ENCODE results near the gene SIRPA.
"Not testable (repeated sequence)": the region's sequence is repeated elsewhere in the genome, so short reads cannot be mapped to it uniquely, and the experiment has no call there.

SIRPA gene

DNA sequence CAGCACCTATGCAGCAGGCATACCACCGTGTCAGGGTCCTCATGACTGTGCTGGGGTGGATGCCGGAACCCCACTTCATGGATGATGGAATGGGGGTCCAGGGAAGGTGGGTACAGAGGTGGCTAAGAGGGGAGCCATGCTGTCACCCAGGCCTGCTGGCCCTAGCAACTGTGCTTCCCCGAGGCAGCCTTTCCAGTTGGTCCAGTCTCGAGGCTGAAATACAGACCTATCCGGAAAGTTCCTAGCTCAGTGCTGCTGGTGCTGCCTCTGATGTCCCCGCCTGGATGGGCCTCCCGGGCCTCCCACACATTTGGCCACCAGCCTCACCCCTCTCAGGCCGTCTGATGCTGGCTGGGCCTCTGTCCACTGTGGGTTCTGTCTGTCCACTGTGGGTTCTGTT is 17.4 kb downstream of the SIRPA start:
- TF ChIP-seq, protein P1, sequence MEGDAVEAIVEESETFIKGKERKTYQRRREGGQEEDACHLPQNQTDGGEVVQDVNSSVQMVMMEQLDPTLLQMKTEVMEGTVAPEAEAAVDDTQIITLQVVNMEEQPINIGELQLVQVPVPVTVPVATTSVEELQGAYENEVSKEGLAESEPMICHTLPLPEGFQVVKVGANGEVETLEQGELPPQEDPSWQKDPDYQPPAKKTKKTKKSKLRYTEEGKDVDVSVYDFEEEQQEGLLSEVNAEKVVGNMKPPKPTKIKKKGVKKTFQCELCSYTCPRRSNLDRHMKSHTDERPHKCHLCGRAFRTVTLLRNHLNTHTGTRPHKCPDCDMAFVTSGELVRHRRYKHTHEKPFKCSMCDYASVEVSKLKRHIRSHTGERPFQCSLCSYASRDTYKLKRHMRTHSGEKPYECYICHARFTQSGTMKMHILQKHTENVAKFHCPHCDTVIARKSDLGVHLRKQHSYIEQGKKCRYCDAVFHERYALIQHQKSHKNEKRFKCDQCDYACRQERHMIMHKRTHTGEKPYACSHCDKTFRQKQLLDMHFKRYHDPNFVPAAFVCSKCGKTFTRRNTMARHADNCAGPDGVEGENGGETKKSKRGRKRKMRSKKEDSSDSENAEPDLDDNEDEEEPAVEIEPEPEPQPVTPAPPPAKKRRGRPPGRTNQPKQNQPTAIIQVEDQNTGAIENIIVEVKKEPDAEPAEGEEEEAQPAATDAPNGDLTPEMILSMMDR (IDR thresholded peaks at IDR 0.05; ENCODE audit: extremely low read depth, insufficient read depth, missing control alignments) = no peak
- in situ Hi-C loops (cut with MboI; ENCODE audit: low pct_unique_long_range_greater_than_20kb, low sequenced_read_pairs, unreplicated experiment) = no loop called here
- no peak for DNase-seq (ENCODE audit: low spot score)

DNA sequence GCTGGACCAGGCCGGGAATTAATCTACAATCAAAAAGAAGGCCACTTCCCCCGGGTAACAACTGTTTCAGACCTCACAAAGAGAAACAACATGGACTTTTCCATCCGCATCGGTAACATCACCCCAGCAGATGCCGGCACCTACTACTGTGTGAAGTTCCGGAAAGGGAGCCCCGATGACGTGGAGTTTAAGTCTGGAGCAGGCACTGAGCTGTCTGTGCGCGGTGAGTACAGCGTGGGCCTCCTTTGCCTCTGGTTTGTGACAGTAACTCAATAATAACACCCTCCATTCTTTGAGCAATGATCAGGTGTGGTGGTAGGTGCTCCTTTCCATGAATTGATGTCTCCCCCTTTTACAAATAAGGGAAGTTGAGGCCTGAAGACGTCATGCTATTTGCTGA is 20.0 kb downstream of the SIRPA start:
- in situ Hi-C loops (cut with MboI; ENCODE audit: low pct_unique_long_range_greater_than_20kb, low sequenced_read_pairs, unreplicated experiment); DNase-seq (ENCODE audit: low spot score): not testable (repeated sequence)

DNA sequence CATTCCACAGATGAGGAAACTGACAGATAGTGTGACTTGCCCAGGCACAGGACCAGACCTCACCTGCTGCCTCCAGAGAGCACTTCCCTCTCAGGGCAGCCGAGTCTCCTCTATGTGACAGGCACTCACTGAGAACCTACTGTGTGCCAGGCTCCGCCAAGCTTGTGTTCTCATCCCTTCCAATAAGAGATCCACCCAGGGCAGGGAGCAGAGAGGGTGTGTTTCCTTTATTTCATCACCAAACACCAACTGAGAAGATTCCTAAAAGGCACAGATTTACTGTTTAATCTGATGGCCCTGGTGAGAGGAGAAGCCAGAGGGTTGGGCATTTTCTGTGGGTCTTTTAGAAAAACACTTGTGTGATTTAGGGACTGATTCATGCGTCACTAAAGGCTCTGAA is 20.5 kb downstream of the SIRPA start:
- in situ Hi-C loops (cut with MboI; ENCODE audit: low pct_unique_long_range_greater_than_20kb, low sequenced_read_pairs, unreplicated experiment) = no loop called here
- TF ChIP-seq, protein P1 (IDR thresholded peaks at IDR 0.05; ENCODE audit: extremely low read depth, insufficient read depth, missing control alignments) = no peak
- no peak for DNase-seq (ENCODE audit: low spot score)

- in situ Hi-C loops (cut with MboI; ENCODE audit: low pct_unique_long_range_greater_than_20kb, low sequenced_read_pairs, unreplicated experiment) = no loop called here
- TF ChIP-seq, protein P1 (IDR thresholded peaks at IDR 0.05; ENCODE audit: extremely low read depth, insufficient read depth, missing control alignments) = no peak
Observed at GRCh38 chr20:1917786-1918185, 22.6 kb downstream of the SIRPA start.

GRCh38 chr20:1918491-1919165 is 23.4 kb downstream of the SIRPA start:
- TF ChIP-seq, protein P1 (IDR thresholded peaks at IDR 0.05; ENCODE audit: extremely low read depth, insufficient read depth, missing control alignments) = no peak
- in situ Hi-C loops (cut with MboI; ENCODE audit: low pct_unique_long_range_greater_than_20kb, low sequenced_read_pairs, unreplicated experiment) = no loop called here
- no peak for DNase-seq (ENCODE audit: low spot score)

More at GRCh38 chr20:1917786-1918185, 22.6 kb downstream of the SIRPA start:
- DNase-seq (ENCODE audit: low spot score) = no peak

DNA sequence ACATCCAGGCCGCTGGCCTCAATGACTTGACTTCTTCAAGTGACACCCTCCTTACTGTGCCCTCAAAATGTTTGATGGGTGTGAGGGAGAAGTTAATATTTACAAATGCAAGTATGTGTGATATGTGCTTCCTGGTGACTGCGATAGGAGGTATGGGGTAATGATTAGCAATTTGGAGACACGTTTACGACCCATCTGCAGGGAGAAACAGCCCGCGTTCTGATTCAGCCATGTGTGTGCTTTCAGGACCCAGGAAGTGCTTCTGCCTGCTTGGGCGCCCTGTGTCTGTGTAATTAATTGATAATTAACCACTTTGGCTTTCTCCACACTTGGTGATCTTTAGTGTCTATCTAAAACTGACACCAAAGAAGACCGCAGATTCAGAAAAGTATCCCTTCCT is 25.0 kb downstream of the SIRPA start:
- TF ChIP-seq, protein P1 (IDR thresholded peaks at IDR 0.05; ENCODE audit: extremely low read depth, insufficient read depth, missing control alignments) = no peak
- DNase-seq (ENCODE audit: low spot score) = no peak
- in situ Hi-C loops (cut with MboI; ENCODE audit: low pct_unique_long_range_greater_than_20kb, low sequenced_read_pairs, unreplicated experiment) = no loop called here

DNA sequence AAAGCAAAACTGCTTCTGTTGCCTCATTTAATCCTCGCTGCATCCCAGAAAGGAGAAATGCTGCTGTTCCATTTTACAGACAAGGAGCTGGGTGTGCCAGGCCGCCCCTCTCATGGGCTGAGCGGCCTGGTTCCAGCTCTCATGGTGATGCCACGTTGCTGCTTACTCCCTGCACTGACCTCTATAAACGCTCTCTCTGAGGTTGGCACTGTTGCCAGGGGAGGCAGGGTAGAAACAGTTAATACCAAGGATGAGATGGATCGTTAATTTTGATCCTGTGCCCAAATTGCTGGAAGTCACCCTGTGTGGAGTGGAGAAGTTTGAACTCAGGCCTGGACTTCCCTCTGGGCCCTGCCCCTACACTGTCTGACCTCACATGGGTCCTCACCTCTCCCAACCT is 25.6 kb downstream of the SIRPA start:
- TF ChIP-seq, protein P1 (IDR thresholded peaks at IDR 0.05; ENCODE audit: extremely low read depth, insufficient read depth, missing control alignments) = no peak
- no peak for DNase-seq (ENCODE audit: low spot score)
- in situ Hi-C loops (cut with MboI; ENCODE audit: low pct_unique_long_range_greater_than_20kb, low sequenced_read_pairs, unreplicated experiment) = no loop called here

DNA sequence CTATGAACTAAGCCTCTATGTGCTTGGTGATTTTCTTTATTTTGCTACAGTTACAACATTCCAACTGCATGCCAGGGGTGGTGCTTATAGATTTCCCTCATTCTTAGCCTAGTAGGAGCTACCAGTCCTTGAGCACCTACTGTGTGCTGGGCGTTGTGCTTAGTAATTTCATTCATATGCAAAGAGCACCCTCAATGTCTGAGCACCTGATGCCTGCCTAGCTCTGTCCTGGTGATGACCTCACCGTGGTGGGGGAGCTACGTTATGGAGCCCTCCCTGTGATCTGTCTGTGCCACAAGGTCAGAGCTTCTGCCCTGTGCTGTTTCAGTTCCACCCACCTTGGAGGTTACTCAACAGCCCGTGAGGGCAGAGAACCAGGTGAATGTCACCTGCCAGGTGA is 26.8 kb downstream of the SIRPA start:
- DNase-seq (ENCODE audit: low spot score); in situ Hi-C loops (cut with MboI; ENCODE audit: low pct_unique_long_range_greater_than_20kb, low sequenced_read_pairs, unreplicated experiment): not testable (repeated sequence)

Data from GM13977 (cell line).